ENCODE results near the gene KIF13A.

DNA sequence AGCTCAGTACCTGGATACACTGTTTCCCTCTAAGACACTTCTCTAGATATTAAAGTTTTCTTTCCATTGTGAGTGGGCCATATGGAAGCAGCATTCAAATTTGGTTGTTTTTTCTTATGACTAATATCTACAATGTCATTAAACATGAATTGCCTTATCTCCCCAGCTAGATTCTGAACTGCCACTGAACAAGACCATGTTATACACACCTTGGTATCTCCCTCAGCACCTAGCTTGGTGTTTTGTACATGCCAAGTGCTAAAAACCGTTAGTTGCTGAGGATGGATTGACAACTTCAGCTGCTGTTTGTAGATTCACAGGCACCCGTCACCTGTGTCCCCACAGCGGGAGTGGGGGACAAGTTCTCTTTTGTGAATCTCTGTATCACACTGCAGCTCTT is 131.1 kb downstream of the KIF13A start:
- no peak for TF ChIP-seq POLR2AphosphoS5 (IDR thresholded peaks at IDR 0.05)
- TF ChIP-seq, protein P1, sequence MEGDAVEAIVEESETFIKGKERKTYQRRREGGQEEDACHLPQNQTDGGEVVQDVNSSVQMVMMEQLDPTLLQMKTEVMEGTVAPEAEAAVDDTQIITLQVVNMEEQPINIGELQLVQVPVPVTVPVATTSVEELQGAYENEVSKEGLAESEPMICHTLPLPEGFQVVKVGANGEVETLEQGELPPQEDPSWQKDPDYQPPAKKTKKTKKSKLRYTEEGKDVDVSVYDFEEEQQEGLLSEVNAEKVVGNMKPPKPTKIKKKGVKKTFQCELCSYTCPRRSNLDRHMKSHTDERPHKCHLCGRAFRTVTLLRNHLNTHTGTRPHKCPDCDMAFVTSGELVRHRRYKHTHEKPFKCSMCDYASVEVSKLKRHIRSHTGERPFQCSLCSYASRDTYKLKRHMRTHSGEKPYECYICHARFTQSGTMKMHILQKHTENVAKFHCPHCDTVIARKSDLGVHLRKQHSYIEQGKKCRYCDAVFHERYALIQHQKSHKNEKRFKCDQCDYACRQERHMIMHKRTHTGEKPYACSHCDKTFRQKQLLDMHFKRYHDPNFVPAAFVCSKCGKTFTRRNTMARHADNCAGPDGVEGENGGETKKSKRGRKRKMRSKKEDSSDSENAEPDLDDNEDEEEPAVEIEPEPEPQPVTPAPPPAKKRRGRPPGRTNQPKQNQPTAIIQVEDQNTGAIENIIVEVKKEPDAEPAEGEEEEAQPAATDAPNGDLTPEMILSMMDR (IDR thresholded peaks at IDR 0.05) = no peak
- TF ChIP-seq POLR2A (IDR thresholded peaks at IDR 0.05) = no peak

Measured in prostate gland (tissue), 2 donors.